ENCODE data around the gene GTSE1. TPM values are rescaled to one million over a fixed set of nuclear protein-coding genes. Genes with fewer than 3 reads are reported as not detected.

The GTSE1 gene
- total and polyA plus RNA-seq, 2 of the 13 experiments (the other 11 are each of a cell fraction or from before 2014, with no cell fraction given): 10.7 to 13.5 TPM

GRCh38 chr22:46267431-46268279 is 29.0 kb upstream of the GTSE1 start, which contains the start of gene TTC38 (continued):
- TF ChIP-seq RERE (CRISPR knock-in tag; IDR thresholded peaks at IDR 0.05; ENCODE audit: low read depth) (0 out of 2 replicates have a peak, but pooled peaks have one; percentile 29), ZBTB37 (CRISPR knock-in tag; IDR thresholded peaks at IDR 0.05) (no peak), ZNF546 (CRISPR knock-in tag; conservative IDR thresholded peaks at IDR 0.05) (no peak), KLF9 (CRISPR knock-in tag; IDR thresholded peaks at IDR 0.05; ENCODE audit: low read depth) (no peak), MLLT10 (CRISPR knock-in tag; IDR thresholded peaks at IDR 0.05) (no peak), ZNF616 (CRISPR knock-in tag; IDR thresholded peaks at IDR 0.05; ENCODE audit: low read depth) (no peak; the same call in 1 of the 2 replicates), ZBTB3 (CRISPR knock-in tag; IDR thresholded peaks at IDR 0.05; ENCODE audit: borderline replicate concordance, low read depth) (no peak; the same call in 1 of the 2 replicates), SP140L (CRISPR knock-in tag; IDR thresholded peaks at IDR 0.05; ENCODE audit: borderline replicate concordance) (peak; percentile 87; the same call in 1 of the 2 replicates), PHF20 (CRISPR knock-in tag; IDR thresholded peaks at IDR 0.05) (0 out of 2 replicates have a peak, but pooled peaks have one; percentile 35), ZNF563 (CRISPR knock-in tag; IDR thresholded peaks at IDR 0.05) (peak; percentile 53; the same call in 1 of the 2 replicates), GLI4 (CRISPR knock-in tag; IDR thresholded peaks at IDR 0.05; ENCODE audit: borderline replicate concordance) (no peak; the same call in 1 of the 2 replicates), FOXA3 (CRISPR knock-in tag; IDR thresholded peaks at IDR 0.05) (peak; percentile 29; the same call in 1 of the 2 replicates), UBTF (CRISPR knock-in tag; IDR thresholded peaks at IDR 0.05) (peak; percentile 90), SALL2 (CRISPR knock-in tag; IDR thresholded peaks at IDR 0.05) (no peak; the same call in 1 of the 2 replicates), ZBTB14 (CRISPR knock-in tag; IDR thresholded peaks at IDR 0.05) (peak; percentile 45), ATF4 (CRISPR knock-in tag; IDR thresholded peaks at IDR 0.05) (peak in 1 of 2 experiments; percentile 45; a peak in 1 of 4 replicates)

All from HepG2 (cell line).